ENCODE data around the gene FCER2.

DNA sequence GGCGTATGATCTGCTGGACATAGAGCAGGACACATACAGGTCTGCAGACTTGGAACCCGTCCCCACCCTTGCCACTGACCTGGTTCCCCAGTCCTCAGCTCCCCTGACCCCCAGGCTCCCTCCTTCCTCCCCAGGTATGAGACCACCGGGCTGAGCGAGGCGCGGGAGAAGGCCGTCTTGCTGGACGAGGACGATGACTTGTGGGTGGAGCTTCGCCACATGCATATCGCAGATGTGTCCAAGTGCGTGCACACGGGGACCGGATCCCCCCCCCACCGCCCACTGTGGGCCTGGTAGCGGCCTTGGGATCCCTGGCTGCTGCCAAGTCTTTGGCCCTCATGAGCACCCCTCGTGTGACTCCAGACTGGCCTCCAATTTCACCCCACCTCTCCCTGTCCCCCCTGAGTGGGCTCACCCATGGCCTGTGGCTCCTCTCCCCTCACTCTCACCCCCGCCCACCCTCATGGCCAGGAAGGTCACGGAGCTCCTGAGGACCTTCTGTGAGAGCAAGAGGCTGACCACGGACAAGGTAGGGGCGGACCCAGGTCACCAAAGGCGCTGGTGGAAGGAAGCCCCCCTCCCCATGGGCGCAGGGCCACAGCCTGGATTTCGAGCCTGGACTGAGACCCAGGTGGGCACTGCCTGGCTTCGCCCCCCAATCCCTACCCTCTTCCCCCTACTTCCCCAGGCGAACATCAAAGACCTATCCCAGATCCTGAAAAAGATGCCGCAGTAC, 59.5 kb downstream of the FCER2 start:
- TF ChIP-seq CTCF (IDR thresholded peaks at IDR 0.05; ENCODE audit: low read depth, low read length, poor library complexity, severe bottlenecking) (no peak), EZH2phosphoT487 (IDR thresholded peaks at IDR 0.05; ENCODE audit: borderline replicate concordance, low read length) (no peak)
